ENCODE results near the gene RPTOR.

The RPTOR gene

GRCh38 chr17:80769936-80770625 is 225.4 kb downstream of the RPTOR start:
- DNase-seq, result no peak

DNA sequence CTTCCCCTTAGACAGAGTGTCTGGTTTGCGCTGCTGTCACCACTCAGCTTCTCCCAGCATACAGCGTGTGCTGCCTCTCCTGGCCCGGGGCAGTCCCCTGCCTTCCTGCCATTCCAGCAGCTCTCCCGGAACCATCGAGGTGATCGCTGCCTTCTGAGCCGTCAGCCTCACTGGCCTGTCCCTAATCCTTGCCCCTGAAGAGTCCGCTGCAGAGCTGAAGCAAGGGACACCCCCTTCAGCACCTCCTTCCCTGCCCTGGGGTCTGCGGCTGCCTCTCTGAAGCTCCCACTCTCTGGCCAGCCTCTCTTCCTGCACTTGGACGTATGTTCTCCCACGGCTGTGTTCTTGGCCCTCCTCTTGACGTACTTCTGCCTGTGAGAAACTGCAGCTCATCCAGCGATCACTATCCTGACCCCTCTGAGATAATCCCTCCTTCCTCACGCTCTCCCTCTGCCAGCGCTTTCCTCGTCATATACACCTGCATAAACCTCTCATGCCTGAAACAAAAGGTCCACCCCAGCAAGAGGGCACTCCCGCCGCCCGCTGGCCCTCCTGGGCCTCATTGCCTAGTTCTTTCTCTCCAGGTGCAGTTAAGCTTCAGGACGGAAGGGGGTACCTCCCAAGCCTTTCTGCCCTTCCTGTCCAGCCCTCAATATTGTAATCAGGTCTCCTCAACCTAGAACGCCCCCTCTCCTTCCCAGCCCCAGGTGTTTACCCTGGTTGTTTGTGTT is 226.4 kb downstream of the RPTOR start:
- no peak for DNase-seq

DNA sequence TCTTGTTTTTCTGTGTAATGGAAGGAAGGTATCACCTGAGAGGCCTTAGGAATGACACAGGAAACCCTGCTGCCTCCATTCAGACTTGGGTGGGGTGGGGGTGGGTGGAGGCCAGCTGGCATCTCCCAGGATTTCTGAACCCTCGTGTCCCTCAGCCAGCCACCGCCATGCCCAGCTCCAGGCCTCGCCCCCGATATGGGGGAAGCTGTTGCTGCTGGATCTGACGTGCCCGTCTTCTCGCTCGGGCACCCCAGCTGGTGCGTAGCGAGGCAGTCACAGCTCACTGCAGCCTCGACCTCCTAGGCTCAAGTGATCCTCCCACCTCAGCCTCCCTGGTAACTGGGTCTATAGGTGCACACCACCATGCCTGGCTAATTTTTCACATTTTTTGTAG is 227.0 kb downstream of the RPTOR start:
- DNase-seq, result no peak

- no peak for DNase-seq
These were observed 228.2 kb downstream of the RPTOR start for GRCh38 chr17:80772906-80773242.

DNA sequence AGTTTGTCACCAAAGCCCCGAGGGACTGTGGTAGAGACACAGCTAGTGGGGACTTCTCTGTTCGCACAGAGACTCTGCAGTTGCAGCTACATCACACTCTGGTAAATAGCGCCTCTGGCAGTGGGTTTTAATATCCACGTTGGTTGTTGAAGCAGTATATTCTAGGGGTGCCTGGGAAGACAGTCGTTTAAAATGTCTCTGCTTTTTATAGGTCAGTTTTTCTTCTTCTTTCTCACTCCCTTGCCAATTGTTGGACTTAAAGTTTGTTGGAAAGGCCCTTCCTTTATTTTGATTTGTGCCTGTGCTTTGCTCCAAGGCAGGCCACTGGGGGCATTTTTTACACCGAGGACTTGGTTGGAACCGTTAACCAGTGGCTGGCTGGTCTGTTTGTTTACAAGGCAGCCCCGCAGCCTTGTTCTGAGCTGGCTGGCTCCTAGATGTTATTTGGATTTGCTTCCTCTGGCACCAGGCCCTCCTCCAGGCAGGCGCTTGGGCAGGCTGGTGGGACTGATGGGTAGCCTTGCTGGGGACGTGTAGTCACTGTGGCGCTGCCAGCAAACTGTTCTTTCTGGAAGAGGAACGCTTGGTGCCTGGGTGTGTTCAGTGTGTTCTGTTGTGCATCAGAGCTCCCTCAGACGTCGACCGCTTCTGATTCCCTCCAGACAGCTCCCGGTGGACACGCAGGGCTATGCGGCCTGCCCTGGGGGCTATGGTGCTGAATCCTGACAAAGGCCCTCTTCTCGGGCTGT is 228.8 kb downstream of the RPTOR start:
- no peak for DNase-seq

DNA sequence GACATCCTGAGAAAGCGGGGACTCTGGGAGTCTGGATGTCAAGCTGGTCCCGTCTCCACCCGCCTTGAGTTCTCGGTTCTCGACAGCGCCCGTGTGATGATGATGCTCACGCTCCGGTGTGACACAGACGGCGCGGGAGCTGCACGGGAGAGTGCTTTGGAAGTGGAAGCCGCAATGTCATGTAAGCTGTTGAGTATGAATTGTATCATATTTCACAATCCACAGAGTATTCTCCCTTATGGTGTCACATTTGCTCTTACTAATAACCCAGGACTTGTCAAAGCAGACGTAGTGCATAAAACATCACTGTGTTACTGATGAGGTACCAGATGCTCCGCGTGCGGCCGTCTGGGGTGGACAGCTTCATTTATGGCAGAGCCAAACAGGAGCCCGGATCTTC is 229.5 kb downstream of the RPTOR start:
- no peak for DNase-seq

- DNase-seq, result no peak
These were observed 230.1 kb downstream of the RPTOR start for GRCh38 chr17:80774643-80775281.

DNA sequence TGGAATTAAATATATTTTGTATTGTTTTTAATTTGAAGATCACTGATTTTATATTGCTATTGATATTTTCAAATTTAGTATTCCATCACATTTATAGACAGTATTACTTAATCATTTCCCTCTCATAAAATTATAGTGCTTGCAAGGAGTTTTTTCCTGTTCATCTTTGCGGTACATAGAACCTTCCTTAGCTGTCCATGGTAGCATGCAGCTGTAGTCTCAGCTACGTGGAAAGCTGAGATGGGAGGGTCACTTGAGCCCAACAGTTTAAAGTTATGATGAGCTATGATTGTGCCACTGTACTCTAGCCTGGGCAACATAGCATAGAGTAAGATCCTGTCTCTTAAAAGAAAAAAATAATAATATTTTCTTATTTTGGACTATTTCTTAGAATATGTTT is 231.2 kb downstream of the RPTOR start:
- no peak for DNase-seq

DNA sequence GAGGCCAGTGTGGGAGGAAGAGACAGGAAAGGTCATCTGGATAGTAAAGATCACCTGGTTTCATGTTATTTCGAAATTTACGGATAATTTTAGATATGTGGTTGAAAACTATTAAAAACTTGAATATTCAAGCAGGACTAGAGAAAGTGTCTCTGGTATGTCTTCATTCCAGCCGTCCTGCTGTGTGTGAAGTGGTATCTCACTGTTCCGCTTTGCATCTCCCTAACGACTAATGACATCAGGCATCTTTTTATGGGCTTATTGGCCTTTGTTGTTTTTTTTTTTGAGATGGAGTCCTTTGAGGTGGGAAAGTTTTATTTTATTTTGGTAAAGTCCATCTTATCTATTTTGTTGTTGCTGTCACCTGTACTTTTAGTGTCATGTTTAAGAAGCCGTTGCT is 232.6 kb downstream of the RPTOR start:
- no peak for DNase-seq

- DNase-seq, result no peak
These were observed 234.1 kb downstream of the RPTOR start for GRCh38 chr17:80778716-80779115.

DNA sequence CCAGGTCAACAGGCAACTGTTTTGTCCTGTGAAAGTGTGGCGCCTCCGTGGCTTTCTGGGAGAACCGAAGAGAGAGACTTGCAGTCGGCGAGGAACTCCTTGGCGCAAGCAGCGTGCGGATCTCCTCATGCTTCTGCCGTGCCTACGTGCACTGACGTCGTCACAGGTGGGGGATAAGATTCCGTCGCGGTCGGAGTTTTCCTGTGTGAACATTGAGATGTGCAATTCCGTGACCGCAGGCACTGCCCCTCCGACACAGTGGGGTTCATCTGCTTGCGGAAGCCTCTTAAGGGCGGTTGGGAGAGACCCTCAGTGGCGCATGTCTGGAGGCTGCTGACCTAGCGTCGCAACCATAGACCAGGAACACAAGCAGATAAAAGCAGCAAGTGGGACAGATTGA is 234.7 kb downstream of the RPTOR start:
- no peak for DNase-seq

- no peak for DNase-seq
These were observed 235.3 kb downstream of the RPTOR start for GRCh38 chr17:80779961-80780380.

DNA sequence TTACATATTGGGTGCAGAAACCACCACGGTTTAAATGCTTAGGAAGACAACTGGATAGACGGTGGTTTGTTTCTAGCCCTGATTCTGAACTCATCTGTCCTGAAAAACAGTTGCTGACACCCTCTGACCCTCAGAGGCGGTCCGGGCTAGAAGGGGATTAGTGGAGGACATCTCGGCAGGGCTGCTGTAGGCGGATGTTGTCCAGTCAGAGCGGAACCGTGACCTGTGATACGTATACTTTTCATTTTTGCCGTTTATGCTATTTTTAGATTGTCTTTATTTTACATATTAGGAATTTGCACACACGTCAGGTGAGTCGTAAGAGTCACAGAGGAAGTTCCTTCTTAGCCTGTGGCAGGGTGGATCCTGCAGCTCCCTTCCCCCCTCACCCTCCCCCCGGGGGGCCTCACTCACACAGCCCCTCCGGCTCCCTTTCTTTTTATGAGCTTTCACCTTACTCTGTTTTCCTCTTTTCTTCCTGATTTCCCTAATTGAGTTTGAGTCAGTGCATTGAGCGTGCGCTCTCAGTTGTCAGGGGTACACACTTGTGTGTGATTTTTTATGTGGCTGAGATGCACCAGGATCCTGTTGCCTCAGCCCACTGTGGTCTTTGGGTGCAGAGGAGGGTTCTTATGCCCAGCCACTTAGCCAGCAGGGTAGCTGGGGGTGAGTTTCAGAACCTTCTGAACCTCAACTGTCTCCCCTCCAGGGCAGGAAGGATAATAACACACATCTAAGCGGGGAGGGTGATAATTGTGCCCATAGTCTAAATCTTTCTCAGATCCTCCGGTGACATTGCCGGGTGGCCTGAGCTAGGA is 236.0 kb downstream of the RPTOR start:
- DNase-seq, result peak in 1 of 2 donors; percentile 30

- DNase-seq, result no peak
These were observed 236.6 kb downstream of the RPTOR start for GRCh38 chr17:80781211-80781610.

DNA sequence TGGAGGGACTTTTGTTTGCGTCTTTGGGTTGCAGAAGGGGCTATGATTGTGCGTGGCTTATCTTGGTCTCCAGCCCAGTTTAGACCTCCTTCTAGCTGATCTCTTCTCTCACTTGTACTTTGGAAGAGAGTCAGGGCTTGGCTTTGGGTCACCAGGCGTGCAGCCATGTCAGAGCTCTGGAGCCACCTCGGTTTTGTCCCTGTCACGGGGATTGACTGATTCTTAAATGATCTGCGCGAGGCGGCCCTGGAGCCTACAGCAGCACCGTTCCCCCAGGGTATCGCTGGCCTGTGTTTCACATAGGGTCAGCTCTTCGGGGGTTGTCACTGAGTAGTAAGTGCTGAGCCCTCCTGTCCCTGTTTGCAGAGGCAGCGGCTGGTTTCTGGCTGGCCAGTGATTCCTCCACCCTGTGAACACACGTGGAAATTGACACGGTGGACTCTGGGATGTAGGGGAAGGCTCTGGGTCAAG is 237.2 kb downstream of the RPTOR start:
- DNase-seq, result no peak

DNA sequence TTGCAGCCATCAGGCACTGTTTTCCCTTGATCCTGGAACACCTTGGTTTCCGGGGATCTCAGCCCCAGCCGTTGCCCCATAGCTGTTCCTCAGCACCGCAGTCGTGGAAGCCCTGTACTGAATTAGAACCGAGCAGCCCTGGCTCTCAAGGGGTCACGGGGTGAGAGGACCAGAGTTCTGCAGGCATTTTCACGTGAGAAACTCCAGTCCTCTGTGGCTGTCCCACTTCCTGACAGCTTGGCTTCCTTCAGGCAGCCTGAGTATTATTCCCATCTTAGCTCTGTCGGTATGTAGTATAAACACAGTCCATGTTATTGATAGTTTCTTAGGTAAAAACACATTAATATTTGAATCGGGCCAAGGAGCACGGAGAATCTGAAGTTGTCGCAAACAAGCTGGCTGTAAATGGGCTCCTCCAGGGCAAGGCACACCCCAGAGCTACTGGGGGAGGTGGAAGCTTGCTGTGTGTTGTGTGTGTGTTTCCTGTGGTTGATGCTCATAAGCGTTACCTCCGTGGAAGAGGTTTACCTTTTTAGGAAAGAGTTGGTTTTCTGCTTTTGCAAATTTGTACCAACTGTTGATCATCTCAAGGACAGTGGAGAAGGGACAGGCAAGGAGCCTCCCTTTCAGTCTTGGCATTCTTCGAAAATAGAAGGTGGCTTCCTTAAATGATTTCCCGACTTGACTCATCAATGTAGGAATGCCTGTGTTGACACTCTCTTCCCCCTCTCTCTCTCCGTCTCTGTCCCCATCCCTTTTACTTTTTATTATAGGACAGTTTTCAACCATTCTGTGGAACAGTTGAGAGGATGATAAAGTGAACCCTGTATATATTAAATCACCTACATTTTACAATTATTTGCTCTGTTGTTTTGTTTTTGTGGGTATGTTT is 238.1 kb downstream of the RPTOR start:
- DNase-seq, result peak; percentile 48 to 69

GRCh38 chr17:80783486-80783885 is 238.8 kb downstream of the RPTOR start:
- DNase-seq, result no peak

DNA sequence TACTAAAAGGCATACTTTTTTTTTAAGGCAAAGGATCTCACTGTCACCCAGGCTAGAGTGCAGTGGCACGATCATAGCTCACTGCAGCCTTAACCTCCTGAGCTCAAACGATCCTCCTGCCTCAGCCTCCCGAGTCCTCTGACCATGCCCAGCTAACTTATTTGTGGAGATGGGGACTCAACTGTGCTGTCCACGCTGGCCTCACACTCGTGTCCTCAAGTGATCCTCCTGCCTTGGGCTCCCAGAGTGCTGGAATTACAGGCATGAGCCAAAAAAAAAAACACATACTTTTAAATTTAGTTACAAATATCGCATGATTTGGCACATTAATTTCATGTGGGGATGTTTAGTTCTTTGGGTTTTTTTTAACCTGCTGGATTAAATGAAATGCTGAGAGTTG is 239.3 kb downstream of the RPTOR start:
- no peak for DNase-seq

DNA sequence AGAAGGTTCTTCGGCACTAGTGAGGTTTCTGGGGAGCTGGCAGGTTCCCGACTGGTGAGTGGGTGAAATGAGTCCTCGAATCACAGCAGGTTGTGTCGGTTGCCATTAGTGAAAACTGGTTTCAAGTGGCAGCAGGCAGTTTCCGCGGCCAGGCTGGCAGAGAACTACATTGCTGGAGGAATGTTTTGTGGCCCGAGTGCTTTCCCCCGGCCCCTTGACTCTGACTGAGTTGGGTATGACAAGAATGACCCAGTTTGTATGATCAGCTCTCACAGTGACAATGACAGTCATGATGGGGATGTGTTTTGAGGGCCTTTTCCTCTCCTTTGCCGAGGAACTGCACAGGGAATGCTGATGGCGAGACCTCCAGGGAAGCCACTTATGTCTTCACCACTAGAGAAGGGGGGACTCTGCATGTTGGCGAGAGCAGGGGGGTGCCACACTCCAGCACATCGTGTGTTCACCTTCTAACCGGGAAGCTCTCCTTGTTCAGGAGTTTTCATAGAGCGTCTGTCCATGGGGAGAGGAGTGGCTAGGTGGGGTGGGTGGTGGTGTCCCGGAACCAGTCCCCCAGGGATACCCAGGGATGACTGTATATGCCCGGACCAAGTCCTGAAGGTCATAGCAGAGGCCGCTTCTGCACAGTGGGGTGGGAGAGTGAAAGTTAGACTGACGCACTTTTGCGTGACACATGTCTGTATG is 241.0 kb downstream of the RPTOR start:
- DNase-seq, result no peak

DNA sequence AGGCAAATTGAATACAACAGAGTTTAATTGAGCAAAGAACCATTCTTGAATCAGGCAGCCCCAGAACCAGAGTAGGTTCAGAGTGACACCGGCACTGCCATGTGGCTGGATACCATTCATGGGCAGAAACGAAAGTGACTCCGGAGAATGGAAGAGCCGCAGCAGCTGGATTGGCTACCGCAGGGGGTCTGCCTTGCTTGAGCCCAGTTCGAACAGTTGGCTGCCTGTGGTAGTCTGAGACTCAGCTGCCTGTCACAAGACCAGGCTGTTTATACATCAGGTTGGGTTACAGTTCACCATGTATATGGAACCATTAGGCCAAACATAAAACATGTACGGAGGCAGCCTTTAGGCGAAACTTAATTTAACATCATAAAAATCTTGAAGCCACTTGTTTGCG is 241.8 kb downstream of the RPTOR start:
- DNase-seq, result no peak

DNA sequence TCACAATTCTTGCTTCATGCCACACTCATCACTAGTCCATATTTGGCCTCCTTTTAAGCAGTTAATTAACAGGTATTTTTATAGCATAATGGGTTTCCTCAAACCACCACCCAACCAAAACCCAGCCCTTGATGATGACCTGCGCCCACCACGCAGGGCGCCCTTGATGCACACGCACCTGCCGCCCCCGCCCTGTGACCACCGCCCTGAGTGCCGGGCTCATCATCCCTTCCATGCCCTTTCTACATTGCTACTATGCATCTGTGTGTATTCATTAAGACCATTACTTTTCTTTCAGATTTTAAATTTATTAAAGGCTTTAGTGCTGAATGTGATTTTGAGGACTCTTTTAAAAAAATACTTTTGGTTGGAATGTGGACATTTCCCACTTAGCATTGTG is 242.2 kb downstream of the RPTOR start:
- no peak for DNase-seq

Measured in CD4-positive, alpha-beta T cell treated with Interferon alpha-2 for 1 hour (primary cell).